GM21786 (cell line): ENCODE data around the gene OR1I1.

Source experiments
- ATAC-seq: cut with Tn5 transposase; IDR thresholded peaks from one replicate; pipeline ENCODE4 v1.9.1; 2021; ENCODE audit not compliant: unreplicated experiment

Gene OR1I1

DNA sequence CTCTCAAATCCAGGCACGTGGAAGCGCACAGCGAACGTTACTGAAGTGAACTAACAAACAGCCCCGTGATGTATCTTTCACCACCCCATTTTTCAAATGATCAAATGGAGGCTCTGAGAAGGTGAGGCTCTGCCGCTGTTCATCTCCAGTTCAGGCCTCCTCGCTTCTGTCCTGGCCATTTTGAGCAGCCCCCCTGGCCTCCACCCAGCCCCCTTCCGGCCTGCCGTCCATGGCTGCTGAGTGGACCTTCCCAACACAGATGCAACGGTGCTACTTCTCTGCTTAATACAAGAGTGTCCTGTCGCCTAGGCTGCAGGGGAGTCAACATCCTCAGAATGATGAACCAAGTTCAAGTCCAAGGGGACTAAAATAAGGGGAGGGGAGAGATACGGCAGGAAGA is 34.8 kb downstream of the OR1I1 start:
- ATAC-seq, result no peak

DNA sequence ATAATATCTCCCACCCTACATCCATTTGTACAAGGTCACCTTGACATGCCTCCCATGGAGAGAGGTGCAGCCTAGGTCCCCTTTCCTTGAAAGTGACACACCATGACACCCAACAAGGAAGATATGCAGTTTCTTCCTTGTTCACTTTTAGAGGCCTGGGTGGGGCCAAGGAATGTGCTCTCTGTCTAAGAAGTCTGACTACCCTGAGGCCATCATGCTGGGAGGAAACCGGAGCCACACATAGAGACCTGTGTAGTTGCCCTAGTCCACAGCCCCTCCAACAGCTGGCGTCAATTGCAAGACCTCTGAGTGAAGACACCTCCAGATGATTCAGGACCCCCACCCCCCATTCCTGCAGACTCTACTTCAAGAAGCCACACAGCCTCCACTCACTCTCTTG is 36.2 kb downstream of the OR1I1 start:
- no peak for ATAC-seq

DNA sequence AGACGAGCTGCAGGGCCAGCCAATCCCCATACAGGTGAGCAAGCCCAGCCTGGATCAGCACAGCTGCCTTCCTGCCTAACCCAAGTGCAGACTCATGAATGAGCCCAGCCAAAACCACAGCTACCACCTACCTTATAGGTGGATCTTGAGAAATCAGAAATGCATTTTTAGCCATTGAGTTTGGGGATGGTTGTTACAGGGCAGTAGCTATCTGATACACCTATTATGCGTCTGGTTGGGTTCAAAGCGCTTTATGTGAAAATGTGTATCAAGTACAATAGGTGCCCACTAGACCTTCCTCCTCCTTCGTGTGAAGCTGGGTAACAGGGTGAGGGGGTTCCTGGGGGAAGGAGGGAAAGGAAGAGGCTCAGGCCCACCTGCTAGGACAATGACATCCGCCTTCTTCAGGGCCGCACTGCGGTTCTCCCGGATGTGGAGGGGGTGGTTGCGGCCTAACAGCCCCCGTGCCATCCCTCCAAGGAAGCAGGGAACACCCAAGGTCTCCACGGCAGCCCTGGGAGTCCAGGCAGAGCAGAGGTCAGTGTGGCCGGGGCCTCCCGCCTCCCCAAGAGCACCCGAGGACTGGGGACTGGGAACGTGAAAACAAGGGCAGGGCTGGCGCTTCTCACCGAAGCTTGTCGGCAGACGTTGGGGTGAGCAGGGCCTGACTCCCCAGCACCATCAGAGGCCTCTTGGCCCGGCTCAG is 36.9 kb downstream of the OR1I1 start:
- ATAC-seq, result no peak

DNA sequence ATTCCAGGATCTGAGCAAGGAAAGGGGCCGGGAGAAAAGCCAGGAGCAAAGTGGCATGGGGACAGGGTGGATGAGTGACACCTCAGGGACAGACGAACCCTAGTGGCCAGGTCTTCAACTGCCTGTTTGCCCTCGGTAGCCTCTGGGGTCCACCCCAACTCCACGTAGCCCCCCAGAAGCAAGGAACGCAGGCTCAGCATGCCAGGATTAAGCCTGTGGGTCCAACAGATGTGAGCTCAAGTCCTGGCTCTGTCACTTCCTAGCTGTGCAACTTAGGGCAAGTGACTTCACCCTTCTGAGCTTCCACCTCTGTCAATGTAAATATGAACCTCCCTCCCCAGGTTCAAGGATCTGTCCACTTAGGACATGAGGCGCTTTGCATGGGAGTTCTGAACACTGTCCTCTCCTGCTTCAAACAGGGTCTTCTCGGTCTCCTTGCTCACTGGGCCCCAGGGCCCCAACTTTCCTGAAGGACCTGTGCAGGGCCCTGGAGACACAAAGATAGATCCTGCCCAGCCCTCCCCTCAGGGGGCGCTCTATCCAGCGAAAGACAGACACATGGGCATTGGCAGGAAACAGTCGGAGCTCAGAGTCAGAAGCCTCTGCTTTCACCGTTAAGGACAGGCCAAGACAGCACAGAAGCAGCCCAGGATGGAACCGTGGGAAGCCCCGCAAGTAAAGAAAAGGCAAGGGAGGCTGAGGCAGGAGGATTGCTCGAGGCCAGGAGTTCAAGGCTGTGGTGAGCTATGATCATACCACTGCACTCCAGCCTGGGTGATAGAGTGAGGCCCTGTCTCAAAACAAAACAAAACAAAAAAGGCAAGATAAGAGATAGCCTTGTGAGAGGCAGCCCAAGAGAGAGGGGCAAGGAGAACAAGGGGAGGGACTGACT is 38.4 kb downstream of the OR1I1 start:
- ATAC-seq, result no peak

DNA sequence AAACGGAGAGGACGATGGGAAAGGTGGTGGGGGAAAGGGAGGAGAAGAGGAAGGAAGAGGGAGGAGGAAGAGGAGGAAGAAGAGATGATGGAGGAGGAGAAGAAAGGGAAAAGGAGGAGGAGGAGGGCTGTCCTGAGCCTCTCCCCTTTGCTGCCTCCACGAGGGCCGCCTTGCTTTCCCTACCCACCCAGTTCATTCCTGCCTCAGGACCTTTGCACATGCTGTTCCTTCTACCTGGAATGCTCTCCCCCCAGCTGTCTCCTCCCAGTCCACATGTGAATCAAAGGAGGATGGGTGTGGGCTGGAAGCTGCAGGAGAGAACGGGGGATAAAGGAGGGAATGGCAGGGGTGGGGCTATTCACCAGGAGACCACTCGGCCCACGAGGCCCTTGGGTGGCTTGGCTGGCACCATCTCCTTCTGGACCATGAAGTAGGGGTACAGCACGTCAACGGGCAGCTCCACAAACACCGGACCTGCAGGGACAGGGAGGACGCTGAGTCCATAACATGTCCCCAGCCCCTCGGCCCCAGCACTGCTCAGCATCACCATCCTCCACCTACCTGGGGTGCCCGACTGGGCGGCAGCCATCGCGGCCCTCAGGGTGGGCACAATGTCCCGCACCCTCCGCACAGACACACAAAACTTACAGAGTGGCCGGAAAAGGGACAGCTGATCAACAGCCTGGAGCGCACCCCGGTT is 40.5 kb downstream of the OR1I1 start:
- ATAC-seq, result no peak

DNA sequence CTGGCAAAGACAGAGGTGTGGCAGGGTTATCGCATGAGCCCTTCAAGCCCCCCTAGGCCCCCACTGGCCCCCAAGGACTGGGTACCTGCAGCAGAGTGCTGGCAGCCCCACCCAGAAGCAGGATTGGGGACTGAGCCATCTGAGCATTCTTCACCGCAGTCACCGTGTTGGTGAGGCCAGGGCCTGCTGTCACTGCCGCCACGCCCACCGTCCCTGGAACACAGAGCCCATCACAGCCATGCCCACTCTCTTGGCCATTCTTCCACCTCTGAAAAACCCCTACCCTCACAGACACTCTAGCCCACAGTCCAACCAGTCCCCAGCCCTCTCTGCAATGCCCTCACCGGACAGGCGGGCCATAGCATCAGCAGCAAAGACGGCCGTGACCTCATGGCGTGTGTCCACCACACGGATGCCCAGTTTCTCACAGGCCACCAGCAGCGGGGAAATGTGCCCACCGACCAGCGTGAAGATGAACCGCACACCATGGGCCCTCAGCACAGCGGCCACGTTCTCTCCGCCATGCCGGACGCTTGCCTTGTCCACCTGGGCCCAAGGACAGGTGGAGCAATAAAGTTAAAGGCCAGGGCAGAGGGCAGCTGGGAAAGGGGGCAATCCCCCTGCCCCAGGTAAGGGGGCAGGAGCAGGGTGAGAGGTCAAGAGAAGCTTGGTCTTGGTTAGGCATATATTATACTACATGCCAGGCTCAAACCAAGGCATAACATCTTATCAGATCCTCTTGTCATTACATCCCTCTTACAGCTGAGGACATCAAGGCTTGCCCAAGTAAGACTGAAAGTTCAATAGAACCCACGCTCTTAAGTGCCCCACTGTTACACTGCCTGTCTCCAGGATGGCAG is 41.2 kb downstream of the OR1I1 start:
- no peak for ATAC-seq

DNA sequence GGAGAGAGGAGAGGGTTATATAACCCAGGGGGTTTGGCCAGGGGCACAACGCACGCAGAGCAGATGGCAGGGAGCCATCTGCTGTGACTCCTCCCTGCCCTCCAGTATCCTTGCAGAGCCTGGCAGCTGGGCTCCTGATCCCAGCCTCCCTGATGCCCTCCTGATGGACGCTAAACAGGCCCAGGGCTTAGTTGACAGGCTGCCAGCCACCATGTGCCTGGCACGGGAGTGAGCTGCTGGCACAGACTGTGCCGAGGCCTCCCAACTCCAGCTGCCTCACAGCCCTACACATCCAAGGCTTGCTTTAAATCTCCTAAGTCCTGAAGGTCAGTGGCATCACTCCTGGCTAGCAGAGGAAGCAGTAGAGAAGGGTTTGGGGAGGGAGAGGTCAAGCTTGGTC is 41.9 kb downstream of the OR1I1 start:
- no peak for ATAC-seq

DNA sequence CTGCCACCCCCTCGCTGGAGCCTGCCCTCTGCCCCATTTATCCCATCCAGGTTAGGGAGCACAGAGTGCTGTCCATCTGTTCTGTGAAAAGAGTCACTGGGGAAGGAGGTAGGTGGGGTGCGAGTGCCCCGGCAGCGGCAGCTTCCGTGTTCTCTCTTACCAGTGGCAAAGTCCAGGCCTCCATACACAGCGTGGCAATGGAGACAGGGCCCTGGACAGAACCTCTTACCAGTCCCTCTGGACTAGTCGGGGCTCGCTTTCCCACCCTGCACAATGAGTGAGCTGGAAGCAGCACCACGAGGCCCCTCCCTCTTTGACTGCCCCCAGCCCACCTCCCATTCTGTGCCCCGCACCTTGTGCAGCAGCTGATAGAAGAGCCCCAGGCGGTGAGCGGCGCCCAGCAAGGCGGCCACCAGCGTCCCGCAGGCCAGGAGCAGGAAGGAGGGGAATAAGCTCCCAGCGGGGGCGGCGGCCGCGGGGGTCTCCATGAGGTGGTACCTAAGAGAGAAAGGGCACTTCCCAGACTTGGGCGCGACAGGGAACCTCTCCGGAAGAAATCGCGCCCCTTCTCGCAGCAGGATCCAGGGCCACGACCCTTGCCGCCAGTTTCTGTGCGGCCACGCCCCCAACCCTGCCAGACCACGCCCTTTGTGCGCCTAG is 42.7 kb downstream of the OR1I1 start:
- no peak for ATAC-seq

DNA sequence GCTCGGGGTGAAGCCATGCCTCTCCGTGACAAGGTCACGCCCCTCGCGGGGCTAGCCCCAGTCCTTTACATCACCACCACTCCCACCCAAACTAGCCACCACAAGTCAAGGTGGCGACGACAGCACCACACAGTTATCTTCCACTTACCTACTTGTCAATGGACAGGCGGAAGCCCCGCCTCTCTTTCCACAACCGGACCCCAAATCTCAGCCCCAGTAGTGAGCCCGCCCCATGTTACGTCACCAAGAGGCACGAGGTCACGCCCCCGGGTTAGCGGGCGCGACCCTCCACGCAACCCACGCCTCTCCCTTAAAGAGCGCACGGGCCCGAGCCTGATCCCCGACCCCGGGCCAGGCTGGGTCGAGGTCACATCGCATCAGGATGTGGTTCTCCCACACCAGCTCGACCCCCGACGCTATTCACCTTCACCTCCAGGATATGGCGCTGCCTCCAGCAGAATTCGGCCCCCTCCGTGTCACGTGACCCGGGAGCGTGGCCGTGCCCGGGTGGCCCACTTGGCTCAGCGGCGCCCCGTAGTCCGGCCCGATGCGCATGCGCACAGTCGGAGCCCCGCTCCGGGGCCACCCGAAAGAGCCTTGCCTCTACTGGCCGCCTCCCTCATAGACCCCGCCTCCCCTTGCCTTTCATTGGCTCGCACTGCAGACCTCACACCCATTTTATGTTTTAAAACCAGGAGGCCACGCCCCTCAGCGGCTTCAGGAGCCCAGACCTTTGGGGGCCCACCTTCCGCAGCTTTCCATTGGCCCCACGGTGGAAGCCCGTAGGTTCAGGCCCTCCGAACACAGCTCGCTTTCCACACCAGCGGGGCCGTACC is 43.4 kb downstream of the OR1I1 start:
- peak; percentile 82 for ATAC-seq

DNA sequence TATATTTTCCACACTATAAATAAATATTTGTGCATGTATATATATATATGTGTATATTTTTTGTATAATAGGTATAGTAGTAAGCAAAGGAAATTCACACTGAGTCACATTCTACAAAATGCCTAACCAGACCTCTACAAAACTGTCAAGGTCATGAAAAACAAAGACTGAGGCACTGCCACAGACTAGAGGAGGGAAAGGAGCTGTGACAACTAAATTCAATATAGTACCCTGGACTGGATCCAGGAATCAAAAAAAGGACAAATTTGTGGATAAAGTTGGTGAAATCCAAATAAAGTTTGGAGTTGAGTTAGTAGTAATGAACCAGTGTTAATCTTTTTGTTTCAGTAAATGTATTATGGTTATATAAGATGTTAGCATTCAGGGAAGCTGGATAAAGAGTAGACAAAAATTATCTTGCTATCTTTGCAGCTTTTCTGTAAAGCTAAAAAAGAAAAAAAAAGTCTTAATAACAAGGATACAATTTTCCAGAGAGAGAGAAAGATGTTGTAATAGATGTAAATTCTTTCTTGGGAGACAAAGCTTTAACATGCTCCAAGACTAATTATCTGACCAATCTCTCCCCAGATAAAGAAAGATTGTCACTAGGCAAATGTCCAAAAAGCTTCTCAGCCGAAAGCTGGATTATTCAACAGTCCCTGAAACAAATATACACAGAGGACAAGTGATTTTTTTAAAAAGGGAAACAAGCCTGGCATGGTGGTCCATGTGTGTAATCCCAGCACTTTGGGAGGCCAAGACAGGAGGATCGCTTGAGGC is 44.3 kb downstream of the OR1I1 start:
- no peak for ATAC-seq

DNA sequence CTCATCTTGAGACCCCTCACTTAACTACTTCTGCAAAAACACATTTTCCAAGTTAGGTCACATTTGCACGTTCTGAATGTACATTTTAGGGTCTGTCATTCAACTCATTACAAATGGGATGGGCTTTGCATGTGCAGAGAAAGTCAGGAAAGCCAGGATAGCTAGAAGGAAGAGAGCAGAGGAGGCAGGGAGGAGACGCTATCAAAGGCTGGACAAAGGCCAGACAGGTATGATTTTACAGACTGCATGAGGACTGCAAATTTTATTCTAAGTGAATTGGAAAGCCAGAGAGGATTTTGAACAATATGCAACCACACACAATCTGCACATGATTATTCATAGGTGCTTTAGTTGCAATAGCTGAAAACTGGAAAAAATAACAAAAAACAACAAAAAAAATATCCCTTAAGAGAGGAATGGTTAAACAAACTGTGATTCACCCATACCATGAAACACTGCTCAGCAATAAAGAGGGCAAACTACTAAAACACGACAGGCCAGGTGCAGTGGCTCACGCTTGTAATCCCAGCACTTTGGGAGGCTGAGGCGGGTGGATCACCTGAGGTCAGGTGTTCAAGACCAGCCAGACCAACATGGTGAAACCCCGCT is 46.3 kb downstream of the OR1I1 start:
- no peak for ATAC-seq

DNA sequence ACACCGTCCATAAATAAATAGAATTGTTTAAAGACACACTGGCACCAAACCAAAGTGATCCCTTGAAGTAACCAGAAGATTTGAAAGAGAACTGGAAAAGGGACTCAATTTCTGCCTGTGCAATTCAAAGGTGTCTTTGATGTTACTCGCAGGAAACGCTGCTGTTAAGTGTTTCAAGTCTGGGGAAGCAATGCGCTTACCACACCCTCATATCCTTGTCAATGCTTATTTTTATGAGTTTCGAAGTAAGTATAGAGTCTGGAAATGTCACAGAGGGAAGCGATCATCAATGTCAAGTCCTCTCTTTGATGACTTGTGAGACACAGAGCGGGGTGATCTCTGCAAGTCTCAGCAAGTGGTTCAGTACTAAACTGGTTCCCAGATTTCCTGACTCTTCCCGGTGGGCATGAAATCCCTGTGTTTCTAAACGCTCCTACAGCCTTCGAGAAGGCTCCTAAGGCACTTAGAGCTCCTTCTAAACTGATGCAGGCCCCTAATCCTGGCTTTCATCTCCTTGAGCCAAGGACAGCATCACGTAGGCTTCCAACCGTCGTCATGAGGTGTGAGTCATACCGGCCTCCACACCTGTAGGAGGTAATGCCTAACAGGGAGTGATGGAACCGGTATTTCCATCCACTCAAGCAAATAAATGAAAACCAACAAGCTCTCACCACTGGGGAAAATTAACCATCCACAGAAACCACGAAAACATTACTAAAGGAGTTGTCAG is 48.0 kb downstream of the OR1I1 start:
- no peak for ATAC-seq

DNA sequence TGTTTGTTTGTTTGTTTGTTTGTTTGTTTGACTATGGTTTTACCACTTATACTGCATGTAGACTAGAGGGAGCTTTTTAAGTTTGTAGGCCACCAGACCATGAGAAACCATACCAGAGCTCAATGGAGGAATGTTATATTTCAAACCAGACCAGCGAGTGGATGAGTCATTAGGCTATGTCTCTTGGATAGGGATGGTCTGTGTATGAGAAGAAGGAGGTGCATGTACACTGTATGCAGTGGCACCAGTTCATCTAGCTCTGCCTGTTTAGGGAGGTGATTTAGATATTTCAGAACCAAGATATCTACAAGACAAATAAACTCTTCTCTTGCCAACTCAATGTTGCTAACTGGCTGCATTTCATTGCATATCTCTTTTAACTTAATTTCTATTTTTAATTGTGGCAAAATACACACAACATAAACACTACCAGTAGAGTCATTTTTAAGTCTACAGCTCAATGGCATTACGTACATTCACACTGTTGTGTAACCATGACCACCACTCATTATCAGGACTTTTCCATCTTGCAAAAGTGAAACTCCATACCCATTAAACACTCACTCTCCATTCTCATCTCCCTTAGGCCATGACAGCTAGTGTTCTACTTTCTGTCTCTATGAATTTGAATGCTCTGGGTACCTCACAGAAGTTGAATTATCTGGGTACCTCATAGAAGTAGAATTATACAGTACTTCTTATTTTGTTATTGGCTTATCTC is 54.4 kb downstream of the OR1I1 start:
- ATAC-seq, result no peak

DNA sequence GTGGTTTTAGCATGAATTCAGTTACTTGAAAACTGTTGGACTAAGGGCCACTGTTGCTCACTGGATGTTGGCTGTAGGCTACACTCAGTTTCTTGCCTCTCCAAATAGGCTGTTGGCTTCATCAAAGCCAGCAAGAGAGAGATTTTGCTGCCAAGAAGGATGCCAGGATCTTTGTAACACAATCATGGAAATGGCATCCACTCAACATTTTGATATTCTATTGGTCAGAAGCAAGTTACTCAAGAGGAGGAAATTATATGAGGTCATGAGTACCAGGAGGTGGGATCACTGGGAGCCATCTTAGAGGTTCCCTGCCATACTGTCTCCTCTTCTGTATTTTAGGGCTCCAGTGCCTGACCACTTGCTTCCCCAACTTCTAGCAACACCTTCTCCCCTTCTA is 55.8 kb downstream of the OR1I1 start:
- no peak for ATAC-seq

DNA sequence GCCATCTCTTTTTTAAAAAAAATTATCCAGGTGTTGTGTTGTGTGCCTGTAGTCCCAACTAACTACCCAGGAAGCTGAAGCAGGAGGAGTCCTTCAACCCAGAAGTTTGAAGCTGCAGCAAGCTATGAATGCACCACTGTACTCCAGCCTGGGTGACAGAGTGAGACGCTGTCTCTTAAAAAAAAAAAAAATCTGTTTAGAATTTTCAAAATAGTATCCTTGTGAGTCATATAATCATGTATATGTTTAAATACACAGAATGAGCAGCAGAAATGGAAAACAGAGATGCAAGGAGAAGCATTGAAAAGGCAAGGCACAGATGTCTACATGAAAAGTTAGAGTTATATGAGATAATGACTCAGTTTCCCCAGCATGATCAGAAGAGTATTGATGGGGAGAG is 56.4 kb downstream of the OR1I1 start:
- ATAC-seq, result no peak

DNA sequence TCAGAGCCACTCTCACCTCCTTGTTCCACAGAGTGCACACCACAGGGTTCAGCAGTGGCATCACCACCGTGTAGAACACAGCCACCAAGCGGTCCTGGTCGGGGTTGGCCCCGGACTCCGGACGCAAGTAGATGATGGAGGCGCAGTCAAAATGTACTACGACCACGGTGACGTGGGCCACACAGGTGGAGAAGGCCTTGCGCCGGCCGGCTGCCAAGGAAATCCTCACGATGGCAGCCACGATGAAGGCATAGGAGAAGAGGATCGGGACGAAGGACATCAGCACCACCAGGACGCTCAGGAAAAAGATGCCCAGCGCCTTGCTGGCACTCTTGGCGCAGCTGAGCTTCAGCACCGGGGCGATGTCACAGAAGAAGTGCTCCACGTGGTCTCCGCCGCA is 59.1 kb downstream of the OR1I1 start:
- no peak for ATAC-seq

DNA sequence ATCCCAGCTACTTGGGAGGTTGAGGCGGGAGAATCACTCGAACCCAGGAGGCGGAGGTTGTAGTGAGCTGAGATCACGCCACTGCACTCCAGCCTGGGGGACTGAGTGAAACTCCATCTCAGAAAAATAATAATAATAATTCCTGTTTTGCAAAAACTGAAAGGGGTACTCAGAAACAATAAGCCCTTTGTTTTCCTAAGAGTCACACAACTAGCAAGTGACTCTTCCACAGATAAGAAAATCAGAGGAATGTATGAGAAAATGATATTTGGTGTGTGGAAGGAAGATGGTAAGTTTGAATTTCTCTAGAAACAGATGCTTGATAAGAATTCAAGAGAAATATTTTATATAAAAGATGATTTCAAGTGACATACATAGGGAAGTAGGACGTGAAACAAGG is 60.3 kb downstream of the OR1I1 start:
- no peak for ATAC-seq
